Ovary (tissue), 9 donors: ENCODE data around the gene SDK1. TPM values are rescaled to one million over a fixed set of nuclear protein-coding genes. Genes with fewer than 3 reads are reported as not detected.

Experiments used
- DNase-seq, 5 donors: peaks; one replicate each; pipeline ENCODE4 v3.0.0-alpha.2; 2019 to 2020
- H3K27ac ChIP-seq, 2 donors: fragments of 200-600 bp; one replicate each; pipeline versions ENCODE4 v1.5.1 to v1.8.0; 2019 to 2022
- H3K27me3 ChIP-seq: fragments of 200-600 bp; one replicate; pipeline ENCODE4 v1.8.0; 2022
- H3K36me3 ChIP-seq: fragments of 200-600 bp; sonication (generic); one replicate; pipeline ENCODE4 v1.5.1; 2019
- H3K4me1 ChIP-seq: one replicate; pipeline ENCODE4 v1.8.1; 2013; ENCODE audit warnings: mild to moderate bottlenecking, moderate library complexity; ENCODE audit not compliant: insufficient read depth
- H3K4me3 ChIP-seq: fragments of 200-600 bp; sonication (generic); one replicate; pipeline ENCODE4 v1.5.1; 2017
- H3K9me3 ChIP-seq, 2 donors: fragments of 200-600 bp in 1 of 2; sonication (generic) in 1 of 2; one replicate each; pipeline versions ENCODE4 v1.5.1 to v1.8.1; 2013 to 2019; ENCODE audit warnings: mild to moderate bottlenecking in 1 of 2, moderate library complexity in 1 of 2
- CTCF ChIP-seq, 3 donors: fragments of 450-650 bp in 2 of 3; fragments of 200-600 bp in 1 of 3; IDR thresholded peaks; one replicate each; pipeline versions ENCODE4 v1.5.1 to v1.8.0; 2016 to 2022; ENCODE audit warnings: antibody characterized with exemption in 3 of 3, mild to moderate bottlenecking in 1 of 3
- EP300 ChIP-seq: sonication (generic); formaldehyde crosslinking; IDR thresholded peaks from one replicate; pipeline ENCODE4 v1.6.1; 2017; ENCODE audit warnings: antibody characterized with exemption
- POLR2A ChIP-seq: fragments of 450-650 bp; IDR thresholded peaks from one replicate; pipeline ENCODE4 v1.6.1; 2017; ENCODE audit warnings: antibody characterized with exemption, mild to moderate bottlenecking, moderate library complexity
- WGBS, 3 donors: extraction: QIAGEN DNeasy Blood & Tissue Kit in 1 of 3; methylation state at CpG; one replicate each; pipeline versions ENCODE4 v1.1.5 to v1.1.7; 2013 to 2017; 5-methylcytosine and 5-hydroxymethylcytosine counted together
- intact Hi-C, 4 donors: fragments of 100-400 bp; cut with DNase I; formaldehyde crosslinking; loops; one replicate each; pipeline versions ENCODE4 v1.11.0 to v1.15.1; 2022 to 2023
- polyA plus RNA-seq, 2 donors: library from polyadenylated mRNA; stranded (reverse); fragments of 200-250 nt in 1 of 2; fragments of 350-450 nt in 1 of 2; fragmentation: Illumina TruSeq in 1 of 2; extraction: RNeasy Lipid Tissue Mini Kit (QIAGEN cat#74804) in 1 of 2; gene quantifications; one replicate each; pipeline ENCODE4 v1.2.3, GENCODE V29; 2013 to 2014
- total RNA-seq, 7 donors: library from RNA; depleted of rRNA in 2 of 7; stranded (reverse); fragments of >200 nt in 2 of 7; fragmentation: NEBNext Ultra II Directional in 3 of 7; extraction: Animal tissue kit (Norgen Biotek cat#: 25700) in 3 of 7; gene quantifications; one replicate each; pipeline versions ENCODE4 v1.1.0 to v1.2.4, GENCODE V29; 2016 to 2023
- donor health status: DM: no; HTN: no; CAD: no; lungs with moderate emphysema.
- donor health status: DM: no; HTN: no; CAD: no.
- donor health status: Bipolar disorder and iron deficiency.
- donor health status: DM: yes; HTN: yes; CAD: no.
- donor health status: DM: no; HTN: no; CAD: no.
- donor health status: DM: yes; HTN: yes; CAD: no.

Gene SDK1
- total and polyA plus RNA-seq, 9 donors: 1.2 to 13.3 (median 4.4) TPM

- intact Hi-C loops: no loop called here
- WGBS, 3 donors: 53 to 70% (median 58%) methylated on average over 6 to 7 of the region's 7 CpGs
- no peaks in the 10 kb centered on the region for H3K27me3 ChIP-seq
Observed at GRCh38 chr7:4168541-4168940, 867.5 kb downstream of the SDK1 start.

GRCh38 chr7:4169455-4169854, 868.4 kb downstream of the SDK1 start:
- WGBS, 3 donors: 76 to 86% (median 81%) methylated on average over 10 of the region's 10 CpGs
- TF ChIP-seq EP300 (no peak), CTCF (IDR thresholded peaks at IDR 0.05) (no peak), POLR2A (no peak)
- Histone ChIP-seq H3K27me3 (no peaks in the 10 kb centered on the region), H3K36me3 (no peaks in the 10 kb centered on the region), H3K4me3 (no peak overlapping the region), H3K9me3 (no peaks in the 10 kb centered on the region), H3K4me1 (no peaks in the 10 kb centered on the region), H3K27ac (no peak overlapping the region)
- no peak for DNase-seq
- intact Hi-C loops: no loop called here

More at GRCh38 chr7:4168541-4168940, 867.5 kb downstream of the SDK1 start:
- TF ChIP-seq POLR2A (no peak), EP300 (no peak), CTCF (IDR thresholded peaks at IDR 0.05) (no peak)
- H3K4me3 ChIP-seq: no peak overlapping the region
- DNase-seq: no peak
- H3K36me3 ChIP-seq: no peaks in the 10 kb centered on the region
- no peaks in the 10 kb centered on the region for H3K4me1 ChIP-seq
- no peaks in the 10 kb centered on the region for H3K9me3 ChIP-seq
- no peak overlapping the region for H3K27ac ChIP-seq

- 83 to 90% (median 87%) methylated on average over 22 of the region's 22 CpGs for WGBS, 3 donors
- no peaks in the 10 kb centered on the region for H3K27me3 ChIP-seq
- H3K9me3 ChIP-seq: no peaks in the 10 kb centered on the region
- TF ChIP-seq EP300: no peak
- no peak for TF ChIP-seq POLR2A
- TF ChIP-seq CTCF (IDR thresholded peaks at IDR 0.05): no peak
- no peak for DNase-seq
- no peak overlapping the region for H3K4me3 ChIP-seq
- H3K27ac ChIP-seq: no peak overlapping the region
- no peaks in the 10 kb centered on the region for H3K36me3 ChIP-seq
- intact Hi-C loops: no loop called here
- no peaks in the 10 kb centered on the region for H3K4me1 ChIP-seq
Observed at GRCh38 chr7:4170997-4171786, 870.1 kb downstream of the SDK1 start.

GRCh38 chr7:4172883-4173282, 871.8 kb downstream of the SDK1 start:
- Histone ChIP-seq H3K27me3 (no peaks in the 10 kb centered on the region), H3K27ac (no peak overlapping the region), H3K4me1 (no peaks in the 10 kb centered on the region), H3K36me3 (no peaks in the 10 kb centered on the region), H3K9me3 (no peaks in the 10 kb centered on the region), H3K4me3 (no peak overlapping the region)
- TF ChIP-seq CTCF (IDR thresholded peaks at IDR 0.05): no peak
- no peak for TF ChIP-seq POLR2A
- TF ChIP-seq EP300: no peak
- intact Hi-C loops: no loop called here
- 87 to 91% (median 89%) methylated on average over 12 of the region's 12 CpGs for WGBS, 3 donors
- DNase-seq: no peak
